Bronchial epithelial cell (primary cell): ENCODE results near the gene HCFC2. TPM values are rescaled to one million over a fixed set of nuclear protein-coding genes. Genes with fewer than 3 reads are reported as not detected.

Experiments
- DNase-seq: peaks from one replicate; pipeline ENCODE4 v3.0.0-alpha.2; 2010; ENCODE audit warnings: low read depth
- FAIRE-seq: peaks from 2 replicates; lab custom pipeline; 2011; peaks lifted over from hg19 to GRCh38; lab: Jason Lieb, UNC
- H3K27me3 ChIP-seq: 2 replicates; pipeline ENCODE4 v1.5.1; 2011; ENCODE audit warnings: low read length; ENCODE audit not compliant: control insufficient read depth, insufficient read depth
- H3K36me3 ChIP-seq: 2 replicates; pipeline ENCODE4 v1.5.1; 2011; ENCODE audit warnings: low read length; ENCODE audit not compliant: control insufficient read depth, insufficient read depth
- H3K4me3 ChIP-seq: 2 replicates; pipeline ENCODE4 v1.5.1; 2011; ENCODE audit warnings: mild to moderate bottlenecking, low read depth, low read length, control low read depth
- CTCF ChIP-seq: IDR thresholded peaks from 2 replicates; pipeline ENCODE4 v1.5.1; 2011; ENCODE audit warnings: mild to moderate bottlenecking, moderate library complexity, low read length, control low read depth, inconsistent platforms; ENCODE audit not compliant: insufficient read depth, severe bottlenecking
- total RNA-seq: library from RNA; depleted of rRNA; stranded (reverse); fragments of >200 nt; gene quantifications from 2 replicates; pipeline ENCODE4 v1.2.1, GENCODE V29; 2014

HCFC2 gene
- total RNA-seq, 1 donor from 2014 or later = 7.6 TPM

GRCh38 chr12:104079024-104079423, 14.7 kb downstream of the HCFC2 start:
- Histone ChIP-seq H3K4me3 (no peak overlapping the region), H3K27me3 (no peaks in the 10 kb centered on the region), H3K36me3 (no peaks in the 10 kb centered on the region)
- DNase-seq = no peak
- no peak for FAIRE-seq
- TF ChIP-seq CTCF = no peak

GRCh38 chr12:104080764-104081163, 16.4 kb downstream of the HCFC2 start:
- FAIRE-seq (no peak), DNase-seq (no peak)
- H3K36me3 ChIP-seq = no peaks in the 10 kb centered on the region
- H3K4me3 ChIP-seq = no peak overlapping the region
- TF ChIP-seq CTCF = no peak
- H3K27me3 ChIP-seq = no peaks in the 10 kb centered on the region

GRCh38 chr12:104083769-104084475, 19.6 kb downstream of the HCFC2 start:
- no peak for TF ChIP-seq CTCF
- no peak for FAIRE-seq
- no peak for DNase-seq
- Histone ChIP-seq H3K4me3 (no peak overlapping the region), H3K36me3 (peaks cover 5% of the 10 kb centered on the region), H3K27me3 (no peaks in the 10 kb centered on the region)

- no peaks in the 10 kb centered on the region for H3K27me3 ChIP-seq
- no peak overlapping the region for H3K4me3 ChIP-seq
- no peak for FAIRE-seq
- DNase-seq = peak; percentile 18
- no peak for TF ChIP-seq CTCF
- H3K36me3 ChIP-seq = peaks cover 5% of the 10 kb centered on the region
Observed at GRCh38 chr12:104090685-104091084, 26.4 kb downstream of the HCFC2 start.

GRCh38 chr12:104091136-104091535, 26.8 kb downstream of the HCFC2 start:
- TF ChIP-seq CTCF = no peak
- peaks cover 5% of the 10 kb centered on the region for H3K36me3 ChIP-seq
- FAIRE-seq (no peak), DNase-seq (no peak)
- H3K4me3 ChIP-seq = no peak overlapping the region
- H3K27me3 ChIP-seq = no peaks in the 10 kb centered on the region

GRCh38 chr12:104094284-104094683, 30.0 kb downstream of the HCFC2 start:
- no peak for TF ChIP-seq CTCF
- no peak overlapping the region for H3K4me3 ChIP-seq
- H3K36me3 ChIP-seq = no peaks in the 10 kb centered on the region
- FAIRE-seq (no peak), DNase-seq (no peak)
- H3K27me3 ChIP-seq = no peaks in the 10 kb centered on the region
